ENCODE measurements around the gene NNMT.
A peak's percentile ranks its signal among the peaks of the same experiment; 100 is the strongest.

NNMT gene

GRCh38 chr11:114304969-114305368 lies 8.8 kb downstream of the NNMT start:
- no peak for DNase-seq (ENCODE audit: extremely low read depth, low read depth)
- no peak overlapping the region for H3K4me3 ChIP-seq (replicated peaks; ENCODE audit: low read depth, low read length)
- TF ChIP-seq, protein P1, sequence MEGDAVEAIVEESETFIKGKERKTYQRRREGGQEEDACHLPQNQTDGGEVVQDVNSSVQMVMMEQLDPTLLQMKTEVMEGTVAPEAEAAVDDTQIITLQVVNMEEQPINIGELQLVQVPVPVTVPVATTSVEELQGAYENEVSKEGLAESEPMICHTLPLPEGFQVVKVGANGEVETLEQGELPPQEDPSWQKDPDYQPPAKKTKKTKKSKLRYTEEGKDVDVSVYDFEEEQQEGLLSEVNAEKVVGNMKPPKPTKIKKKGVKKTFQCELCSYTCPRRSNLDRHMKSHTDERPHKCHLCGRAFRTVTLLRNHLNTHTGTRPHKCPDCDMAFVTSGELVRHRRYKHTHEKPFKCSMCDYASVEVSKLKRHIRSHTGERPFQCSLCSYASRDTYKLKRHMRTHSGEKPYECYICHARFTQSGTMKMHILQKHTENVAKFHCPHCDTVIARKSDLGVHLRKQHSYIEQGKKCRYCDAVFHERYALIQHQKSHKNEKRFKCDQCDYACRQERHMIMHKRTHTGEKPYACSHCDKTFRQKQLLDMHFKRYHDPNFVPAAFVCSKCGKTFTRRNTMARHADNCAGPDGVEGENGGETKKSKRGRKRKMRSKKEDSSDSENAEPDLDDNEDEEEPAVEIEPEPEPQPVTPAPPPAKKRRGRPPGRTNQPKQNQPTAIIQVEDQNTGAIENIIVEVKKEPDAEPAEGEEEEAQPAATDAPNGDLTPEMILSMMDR (IDR thresholded peaks at IDR 0.05; ENCODE audit: low read depth, low read length, missing control alignments) = no peak

GRCh38 chr11:114307524-114308203 lies 11.5 kb downstream of the NNMT start:
- TF ChIP-seq, protein P1 (IDR thresholded peaks at IDR 0.05; ENCODE audit: low read depth, low read length, missing control alignments) = no peak
- no peak overlapping the region for H3K4me3 ChIP-seq (replicated peaks; ENCODE audit: low read depth, low read length)
- DNase-seq (ENCODE audit: extremely low read depth, low read depth) = peak; percentile 63

DNA sequence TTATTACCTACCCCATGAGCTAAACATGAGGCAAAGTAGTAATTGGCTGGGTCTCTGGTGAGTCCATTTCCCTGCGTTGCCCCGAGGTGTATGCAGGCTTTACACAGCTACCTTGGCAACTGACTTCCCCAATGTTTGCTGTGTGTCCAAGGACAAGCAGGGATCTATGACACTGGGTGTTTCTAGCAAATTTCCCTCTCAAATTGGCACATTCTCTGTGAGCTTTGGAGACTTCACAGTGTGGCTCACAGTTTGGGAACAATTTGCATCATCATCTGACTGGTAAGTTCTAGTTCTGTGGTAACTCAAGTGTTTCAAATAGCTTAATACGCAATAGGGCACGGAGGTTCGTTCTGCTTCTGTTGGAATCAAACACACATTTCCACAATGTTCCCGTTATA lies 12.5 kb downstream of the NNMT start:
- TF ChIP-seq, protein P1 (IDR thresholded peaks at IDR 0.05; ENCODE audit: low read depth, low read length, missing control alignments) = no peak
- no peak for DNase-seq (ENCODE audit: extremely low read depth, low read depth)
- H3K4me3 ChIP-seq (replicated peaks; ENCODE audit: low read depth, low read length) = no peak overlapping the region

DNA sequence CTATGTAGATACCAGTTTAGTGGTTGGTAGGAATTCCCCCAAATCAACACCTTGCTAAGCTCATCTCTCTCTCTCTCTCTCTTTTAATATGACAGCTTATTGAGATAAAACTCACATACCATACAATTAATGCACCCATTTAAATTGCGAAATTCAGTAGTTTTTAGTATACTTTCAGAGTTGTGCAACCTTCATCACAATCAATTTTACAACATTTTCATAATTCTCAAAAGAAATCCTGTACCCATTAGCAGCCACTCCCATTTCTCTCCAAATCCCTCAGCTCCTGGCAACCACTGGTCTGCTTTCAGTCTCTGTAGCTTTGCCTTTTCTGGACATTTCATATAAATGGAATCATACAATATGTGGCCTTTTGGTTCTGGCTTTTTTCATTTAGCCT lies 13.3 kb downstream of the NNMT start:
- no peak overlapping the region for H3K4me3 ChIP-seq (replicated peaks; ENCODE audit: low read depth, low read length)
- no peak for DNase-seq (ENCODE audit: extremely low read depth, low read depth)
- TF ChIP-seq, protein P1 (IDR thresholded peaks at IDR 0.05; ENCODE audit: low read depth, low read length, missing control alignments) = no peak

- no peak overlapping the region for H3K4me3 ChIP-seq (replicated peaks; ENCODE audit: low read depth, low read length)
- DNase-seq (ENCODE audit: extremely low read depth, low read depth) = no peak
- TF ChIP-seq, protein P1 (IDR thresholded peaks at IDR 0.05; ENCODE audit: low read depth, low read length, missing control alignments) = no peak
Measured at GRCh38 chr11:114310095-114310494, 13.9 kb downstream of the NNMT start.

- no peak for DNase-seq (ENCODE audit: extremely low read depth, low read depth)
- TF ChIP-seq, protein P1 (IDR thresholded peaks at IDR 0.05; ENCODE audit: low read depth, low read length, missing control alignments) = no peak
- H3K4me3 ChIP-seq (replicated peaks; ENCODE audit: low read depth, low read length) = no peak overlapping the region
Measured at GRCh38 chr11:114311946-114312345, 15.7 kb downstream of the NNMT start.

- TF ChIP-seq, protein P1 (IDR thresholded peaks at IDR 0.05; ENCODE audit: low read depth, low read length, missing control alignments) = no peak
- no peak overlapping the region for H3K4me3 ChIP-seq (replicated peaks; ENCODE audit: low read depth, low read length)
- no peak for DNase-seq (ENCODE audit: extremely low read depth, low read depth)
Measured at GRCh38 chr11:114314096-114314495, 17.9 kb downstream of the NNMT start.

Measured in HFF-Myc (cell line).